Embryonic facial prominence (tissue), 1 donor: Measurements from ENCODE around the gene KIF13A.
A peak's percentile ranks its signal among the peaks of the same experiment; 100 is the strongest.
"Not testable (repeated sequence)": the region's sequence is repeated elsewhere in the genome, so short reads cannot be mapped to it uniquely, and the experiment has no call there.

ENCODE experiments used
- DNase-seq: peaks from one replicate; pipeline ENCODE4 v3.0.0-alpha.2; 2016; ENCODE audit errors: extremely low spot score

Gene KIF13A

GRCh38 chr6:17871189-17871519, 116.3 kb downstream of the KIF13A start:
- no peak for DNase-seq

GRCh38 chr6:17870300-17871188, 116.9 kb downstream of the KIF13A start:
- DNase-seq, result no peak

- DNase-seq, result no peak
These were observed 117.7 kb downstream of the KIF13A start for GRCh38 chr6:17869753-17870050.

DNA sequence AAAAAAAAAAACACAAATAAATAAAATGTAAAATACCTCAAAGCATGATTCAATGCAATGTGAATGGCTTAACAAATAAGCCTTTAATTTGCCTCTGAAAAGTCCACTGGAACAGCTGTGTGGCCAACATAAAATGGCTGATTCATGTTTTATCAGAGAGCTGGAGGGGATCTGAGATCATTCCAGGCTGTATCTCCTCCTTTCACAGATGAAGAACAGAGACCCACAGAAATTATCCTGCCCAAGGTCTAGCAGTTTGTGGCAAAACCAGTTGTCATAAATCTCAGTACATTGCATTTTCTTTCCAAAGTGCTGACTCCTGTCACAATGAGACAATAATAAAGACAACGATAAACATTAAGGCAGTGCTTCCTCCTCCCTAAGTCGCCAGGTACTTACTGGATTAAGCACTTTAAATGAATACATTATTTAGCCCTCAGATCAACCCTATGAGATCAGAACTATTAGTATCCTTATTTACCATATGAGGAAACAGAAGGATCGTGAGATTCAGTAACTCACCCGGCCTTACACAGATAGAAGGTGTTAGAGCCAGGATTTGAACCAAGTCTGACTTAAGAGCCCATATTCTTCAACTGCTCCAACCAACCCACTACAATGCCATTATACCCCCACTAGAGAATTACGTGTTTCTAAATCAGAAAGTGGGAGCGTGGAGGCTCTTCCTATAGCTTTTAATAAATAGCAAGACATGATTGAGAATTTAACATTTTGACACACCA, 118.3 kb downstream of the KIF13A start:
- no peak for DNase-seq

GRCh38 chr6:17867880-17868279, 119.6 kb downstream of the KIF13A start:
- DNase-seq, result no peak

DNA sequence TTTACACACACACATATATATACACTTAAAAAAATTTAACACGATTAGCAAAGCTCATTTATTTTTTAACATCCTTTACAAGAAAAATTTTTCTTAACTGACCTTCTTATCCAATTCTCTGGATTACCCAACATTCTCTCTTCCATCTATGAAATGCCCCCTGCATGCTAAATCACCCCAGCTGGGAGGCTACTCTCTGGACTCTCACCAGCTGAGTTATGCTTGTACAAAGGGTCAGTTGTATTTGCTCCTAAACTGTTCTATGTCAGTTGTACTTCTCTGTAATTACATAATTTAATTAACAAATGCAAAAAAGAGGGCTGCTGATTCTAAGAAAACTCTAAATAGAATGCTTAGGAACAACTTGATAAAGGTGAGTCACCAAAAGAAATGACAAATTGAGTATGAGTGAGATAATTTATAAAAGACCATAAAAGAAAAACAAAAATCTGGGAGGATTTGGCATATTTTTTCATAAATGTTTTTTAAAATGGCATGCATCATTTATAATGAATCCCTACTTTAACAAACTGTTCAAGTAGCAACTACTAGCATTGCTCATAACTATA, 120.5 kb downstream of the KIF13A start:
- no peak for DNase-seq

DNA sequence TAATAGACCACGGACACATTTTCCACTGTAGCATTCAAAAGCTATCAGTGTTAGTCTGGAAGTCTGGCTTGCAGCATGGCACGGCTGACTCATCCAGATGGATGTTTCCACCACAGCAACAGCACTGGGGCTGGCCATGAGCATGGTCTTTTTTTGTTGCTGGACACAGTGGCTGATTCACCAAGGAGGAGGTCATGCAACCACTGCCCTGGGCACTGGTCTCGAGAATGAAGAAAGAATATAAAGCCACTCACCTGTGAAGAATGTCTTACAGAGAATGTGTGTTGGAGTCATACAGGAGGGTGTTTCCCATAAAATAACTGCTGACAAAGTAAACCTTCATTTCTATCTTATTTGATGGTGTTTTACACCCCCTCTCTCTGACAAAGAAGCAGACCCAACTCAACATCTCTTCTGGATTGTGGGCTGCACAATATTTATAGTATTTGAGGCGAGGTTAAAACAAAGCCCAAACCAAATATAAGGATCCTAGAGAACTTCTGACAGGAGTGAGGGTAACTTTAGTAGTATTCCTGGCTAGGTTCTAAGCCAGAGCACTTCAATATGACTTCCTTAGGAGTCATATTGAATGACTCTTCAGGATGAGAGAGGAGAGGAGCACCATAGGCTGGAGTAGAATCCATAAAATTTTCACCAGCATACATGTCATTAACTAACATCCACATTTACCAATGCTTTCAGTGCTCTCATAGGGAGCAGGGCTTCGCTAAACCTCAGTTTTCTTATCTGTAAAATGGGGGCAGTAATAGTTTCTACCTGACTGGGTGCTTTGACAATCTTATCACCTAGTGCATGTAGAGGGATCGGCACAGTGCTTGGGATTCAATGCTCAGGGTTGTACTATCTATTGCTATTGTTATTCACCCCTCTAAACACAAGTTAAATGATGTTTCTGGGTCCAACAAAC, 121.4 kb downstream of the KIF13A start:
- DNase-seq, result no peak

DNA sequence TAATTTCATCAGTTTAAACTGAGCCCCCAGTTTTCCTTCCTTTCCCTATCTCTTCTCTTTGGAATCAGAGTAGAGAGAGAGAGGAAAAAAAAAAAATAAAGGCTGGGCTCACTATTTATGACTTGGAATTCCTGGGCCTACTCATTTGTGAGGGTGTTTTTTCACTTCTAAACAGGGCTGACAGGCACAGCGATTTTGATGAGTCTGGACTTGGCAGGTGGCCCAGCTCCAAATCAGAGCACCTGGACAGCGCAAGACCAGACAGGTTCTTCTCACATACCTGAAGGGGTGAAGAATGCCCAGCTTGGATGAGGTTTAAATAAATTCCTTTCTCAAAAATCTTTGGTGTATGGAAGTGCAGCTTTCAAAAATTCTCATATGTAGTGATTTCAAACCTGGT, 122.2 kb downstream of the KIF13A start:
- peak; percentile 42 for DNase-seq

- no peak for DNase-seq
These were observed 123.3 kb downstream of the KIF13A start for GRCh38 chr6:17863901-17864754.

- DNase-seq, result no peak
These were observed 126.1 kb downstream of the KIF13A start for GRCh38 chr6:17861361-17861760.

GRCh38 chr6:17859846-17860245, 127.6 kb downstream of the KIF13A start:
- no peak for DNase-seq

DNA sequence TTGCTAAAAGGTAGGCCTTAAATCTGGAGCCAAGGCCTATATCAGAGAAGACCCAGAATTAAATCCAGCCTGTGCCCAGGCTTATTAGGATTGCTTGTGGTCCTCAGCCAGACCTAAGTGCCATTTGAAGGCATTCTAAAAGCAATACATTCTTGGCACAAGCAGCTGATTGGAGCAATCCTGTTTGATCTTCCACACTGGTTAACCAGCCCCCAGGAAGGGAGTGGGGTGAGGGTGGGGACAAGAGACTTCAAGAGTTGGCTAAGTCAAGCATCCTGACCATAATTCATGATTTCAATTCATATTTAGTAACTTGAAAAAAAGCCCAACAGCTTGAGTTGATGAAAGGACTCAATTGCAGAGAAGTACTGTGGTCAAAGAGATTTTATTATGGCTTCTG, 128.9 kb downstream of the KIF13A start:
- no peak for DNase-seq

DNA sequence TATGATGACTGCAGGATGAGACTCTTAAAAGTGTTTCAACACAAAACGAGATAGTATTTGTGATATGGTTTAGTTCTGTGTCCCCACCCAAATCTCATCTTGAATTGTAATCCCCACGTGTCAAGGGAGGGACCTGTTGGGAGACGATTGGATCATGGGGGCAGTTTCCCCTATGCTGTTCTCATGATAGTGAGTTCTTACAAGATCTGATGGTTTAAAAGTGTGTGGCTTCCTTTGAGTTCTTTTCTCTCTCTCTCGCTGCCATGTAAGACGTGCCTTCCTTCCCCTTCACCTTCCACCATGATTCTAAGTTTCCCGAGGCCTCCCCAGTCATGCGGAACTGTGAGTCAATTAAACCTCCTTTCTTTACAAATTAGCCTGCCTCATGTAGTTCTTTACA, 130.2 kb downstream of the KIF13A start:
- DNase-seq, result not testable (repeated sequence)

DNA sequence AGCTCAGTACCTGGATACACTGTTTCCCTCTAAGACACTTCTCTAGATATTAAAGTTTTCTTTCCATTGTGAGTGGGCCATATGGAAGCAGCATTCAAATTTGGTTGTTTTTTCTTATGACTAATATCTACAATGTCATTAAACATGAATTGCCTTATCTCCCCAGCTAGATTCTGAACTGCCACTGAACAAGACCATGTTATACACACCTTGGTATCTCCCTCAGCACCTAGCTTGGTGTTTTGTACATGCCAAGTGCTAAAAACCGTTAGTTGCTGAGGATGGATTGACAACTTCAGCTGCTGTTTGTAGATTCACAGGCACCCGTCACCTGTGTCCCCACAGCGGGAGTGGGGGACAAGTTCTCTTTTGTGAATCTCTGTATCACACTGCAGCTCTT, 131.1 kb downstream of the KIF13A start:
- no peak for DNase-seq

GRCh38 chr6:17855381-17855780, 132.1 kb downstream of the KIF13A start:
- no peak for DNase-seq

DNA sequence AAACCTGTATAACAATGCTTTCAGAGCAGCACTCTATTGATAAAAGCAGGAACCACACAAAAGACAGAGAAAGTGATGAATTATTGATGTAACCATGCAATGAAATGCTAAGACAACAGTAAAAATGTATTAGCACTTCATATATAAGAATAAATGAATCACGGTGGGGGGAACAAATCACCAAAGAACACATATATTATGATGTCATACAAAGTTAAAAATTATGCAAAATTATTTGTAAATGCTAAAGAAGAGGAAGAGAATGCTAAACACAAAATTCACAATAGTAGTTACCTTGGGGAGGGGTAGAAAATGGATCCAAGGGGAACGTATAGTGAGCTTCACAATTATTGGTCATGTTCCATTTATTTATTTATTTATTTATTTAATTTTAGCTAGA, 133.9 kb downstream of the KIF13A start:
- no peak for DNase-seq

DNA sequence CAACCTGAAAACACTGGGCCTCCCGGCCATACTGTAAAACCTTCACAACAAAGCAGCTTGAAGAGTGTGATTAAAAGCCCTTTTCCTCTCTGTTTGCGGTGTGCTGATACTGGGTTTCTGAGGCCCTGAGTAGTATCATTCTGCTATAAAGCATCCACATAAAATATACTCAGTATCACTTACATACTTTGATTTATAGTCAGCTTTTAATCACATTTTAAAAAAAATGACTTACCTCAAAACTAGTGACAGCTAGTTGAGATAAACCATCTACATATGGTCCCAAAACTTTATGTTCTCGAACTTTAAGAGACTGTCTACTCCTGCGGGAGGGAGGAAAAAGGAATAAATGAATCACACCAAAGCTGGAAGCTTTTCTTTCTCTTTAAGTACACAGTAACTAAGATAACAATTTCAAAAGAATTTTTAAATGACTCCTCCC, 135.7 kb downstream of the KIF13A start:
- no peak for DNase-seq

GRCh38 chr6:17851001-17851719, 136.3 kb downstream of the KIF13A start:
- DNase-seq, result no peak

DNA sequence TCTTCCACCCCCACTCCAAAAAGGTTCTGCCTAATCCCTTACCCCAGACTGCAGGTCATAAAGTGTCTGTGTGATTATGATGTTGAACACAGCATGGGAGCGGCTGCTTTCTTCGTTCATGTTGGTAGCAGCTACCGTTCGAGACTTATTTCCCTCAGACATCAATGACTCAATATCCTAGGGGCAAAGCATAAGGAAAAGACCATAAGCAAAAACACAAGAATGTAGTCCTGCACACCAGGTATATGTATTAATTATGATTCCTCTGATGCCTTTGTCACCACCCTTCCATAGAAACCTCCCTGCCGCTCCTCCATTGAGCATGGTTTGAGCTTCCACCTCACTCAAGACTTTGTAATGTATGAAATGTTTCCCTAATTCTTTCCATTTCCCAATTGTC, 137.2 kb downstream of the KIF13A start:
- no peak for DNase-seq

GRCh38 chr6:17847203-17847760, 140.2 kb downstream of the KIF13A start:
- DNase-seq, result no peak
